Stimulated activated CD4-positive, alpha-beta T cell treated with anti-CD3 and anti-CD28 coated beads, Interleukin-4, amount 100 ng/mL, for 1 hour (primary cell): Measurements from ENCODE around the gene FN3KRP.
A peak's percentile ranks its signal among the peaks of the same experiment; 100 is the strongest.

Source experiments
- DNase-seq: peaks from one replicate; pipeline ENCODE4 v3.0.0-alpha.2; 2020

Gene FN3KRP

DNA sequence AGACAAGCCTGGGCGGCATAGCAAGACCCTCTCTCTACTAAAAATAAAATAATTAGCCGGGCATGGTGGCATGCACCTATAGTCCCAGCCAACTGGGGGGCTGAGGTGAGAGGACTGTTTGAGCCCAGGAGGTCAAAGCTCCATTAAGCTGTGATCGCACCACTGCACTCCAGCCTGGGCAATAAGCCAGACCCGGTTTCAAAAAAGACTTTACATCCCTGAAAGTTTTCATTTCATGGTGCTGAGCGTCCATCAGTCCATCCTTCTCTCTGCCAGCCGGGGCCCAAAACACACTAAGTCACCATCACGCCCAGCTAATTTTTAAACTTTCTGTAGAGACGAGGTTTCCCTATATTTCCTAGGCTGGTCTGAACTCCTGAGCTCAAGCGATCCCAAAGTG, 28.6 kb upstream of the FN3KRP start:
- no peak for DNase-seq

DNA sequence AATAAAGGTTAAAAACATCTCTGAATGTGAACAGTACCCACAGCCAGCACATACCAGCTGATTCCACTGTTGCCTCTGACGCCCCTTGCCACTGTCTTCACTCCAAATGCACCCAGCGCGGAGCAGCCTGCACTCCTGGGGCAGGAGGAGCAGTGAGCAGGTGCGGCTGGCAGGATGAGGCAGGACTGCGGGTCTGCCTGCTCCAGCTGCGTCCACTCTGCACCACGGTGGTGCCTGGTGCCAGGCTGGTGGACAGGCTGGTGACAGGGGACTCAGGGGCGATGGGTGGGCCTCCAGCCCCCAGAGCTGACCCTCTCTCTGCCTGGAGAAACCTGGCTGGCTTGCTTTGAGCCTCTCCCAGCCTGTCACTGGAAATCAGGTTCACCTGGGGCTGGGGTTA, 27.4 kb upstream of the FN3KRP start:
- DNase-seq: no peak

DNA sequence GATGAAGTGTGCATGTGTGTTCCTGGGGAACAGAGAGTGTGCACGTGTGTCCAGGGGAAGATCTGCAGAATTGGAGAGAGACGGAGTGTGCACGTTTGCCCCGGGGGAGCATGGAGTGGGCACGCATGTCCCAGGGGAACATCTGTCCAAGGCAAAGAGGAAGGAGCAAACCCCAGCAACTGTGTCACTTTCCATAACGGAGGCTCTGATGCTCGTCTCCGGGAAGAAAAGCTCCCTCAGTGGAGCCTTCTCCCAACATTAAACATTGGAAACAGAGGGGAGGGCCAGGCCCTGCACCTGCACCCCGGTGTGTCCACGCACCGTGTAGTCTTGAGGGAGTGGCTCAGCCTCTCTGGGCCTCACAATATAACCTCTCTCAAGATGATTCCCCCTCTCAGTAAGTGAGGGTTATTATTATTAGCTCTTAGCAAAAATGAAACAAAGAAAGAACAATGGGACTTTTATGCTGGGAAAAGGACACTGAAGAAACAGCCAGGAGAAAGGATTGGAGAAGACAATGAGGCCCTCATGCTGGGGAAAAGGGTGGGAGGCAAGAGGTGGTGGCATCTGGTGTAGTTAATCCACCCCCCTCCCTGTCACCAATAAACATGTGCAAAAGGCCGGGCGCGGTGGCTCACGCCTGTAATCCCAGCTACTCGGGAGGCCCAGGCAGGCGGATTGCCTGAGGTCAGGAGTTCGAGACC, 25.6 kb upstream of the FN3KRP start:
- DNase-seq: no peak

DNA sequence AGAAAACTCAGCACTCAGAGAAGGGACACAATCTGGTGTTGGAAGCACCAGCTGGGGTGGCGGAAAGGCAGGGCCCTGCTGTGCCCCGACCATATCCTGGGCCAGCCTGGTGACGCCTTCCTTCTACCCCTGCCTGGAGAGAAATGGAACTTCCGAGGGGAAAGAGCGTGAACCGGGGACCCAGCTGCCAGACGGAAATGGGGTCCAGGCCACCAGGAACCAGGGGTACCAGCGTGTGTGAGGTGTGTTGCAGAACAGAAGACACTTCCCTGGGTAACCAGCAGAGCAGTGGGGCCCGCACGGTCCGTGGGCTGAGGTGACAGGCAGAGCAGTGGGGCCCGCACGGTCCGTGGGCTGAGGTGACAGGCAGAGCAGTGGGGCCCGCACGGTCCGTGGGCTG, 24.8 kb upstream of the FN3KRP start:
- DNase-seq: no peak

DNA sequence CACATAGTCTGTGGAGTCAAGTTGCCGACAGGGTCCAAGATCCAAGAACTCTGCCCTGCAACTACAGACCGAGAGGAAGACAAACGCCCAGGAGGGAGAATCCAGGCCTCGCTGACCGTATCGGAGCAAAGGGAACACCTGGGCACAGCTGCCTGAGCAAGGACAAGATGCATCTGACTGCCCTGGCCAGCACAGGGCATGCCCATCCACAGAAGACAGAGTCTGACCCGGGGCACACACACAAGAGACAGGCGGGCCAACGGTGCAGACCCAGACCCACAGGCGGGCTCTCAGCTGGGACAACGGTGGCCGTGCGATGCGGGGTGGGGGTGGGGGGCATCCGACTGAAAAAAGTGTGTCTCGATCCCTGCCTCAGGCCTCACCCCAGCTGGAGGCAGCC, 24.2 kb upstream of the FN3KRP start:
- DNase-seq: no peak

DNA sequence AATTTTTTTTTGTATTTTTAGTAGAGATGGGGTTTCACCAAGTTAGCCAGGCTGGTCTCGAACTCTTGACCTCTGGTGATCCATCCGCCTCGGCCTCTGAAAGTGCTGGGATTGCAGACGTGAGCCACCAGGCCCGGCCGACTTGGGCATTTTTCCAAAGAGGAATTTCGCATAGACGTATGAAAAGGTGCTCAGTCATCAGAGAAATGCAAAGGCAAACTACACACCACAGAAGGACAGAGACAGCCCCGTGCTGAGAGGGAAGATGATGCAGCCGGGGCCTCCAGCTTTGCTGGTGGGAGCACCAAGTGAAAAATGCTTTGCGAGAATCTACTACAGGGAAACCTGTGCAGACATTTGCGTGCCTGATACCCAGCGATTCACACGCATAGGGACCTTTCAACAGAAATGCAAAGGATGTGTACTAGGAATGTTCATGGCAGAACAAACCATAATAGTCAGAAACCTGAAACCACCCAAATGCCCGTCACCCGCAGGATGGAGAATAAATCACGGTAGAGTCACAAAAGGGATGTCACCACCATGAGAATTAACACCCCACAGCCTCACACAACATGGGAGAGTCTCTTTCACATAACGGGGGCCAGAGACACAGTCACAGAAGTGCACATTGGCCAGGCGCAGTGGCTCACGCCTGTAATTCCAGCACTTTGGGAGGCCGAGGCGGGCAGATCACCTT, 23.2 kb upstream of the FN3KRP start:
- no peak for DNase-seq

DNA sequence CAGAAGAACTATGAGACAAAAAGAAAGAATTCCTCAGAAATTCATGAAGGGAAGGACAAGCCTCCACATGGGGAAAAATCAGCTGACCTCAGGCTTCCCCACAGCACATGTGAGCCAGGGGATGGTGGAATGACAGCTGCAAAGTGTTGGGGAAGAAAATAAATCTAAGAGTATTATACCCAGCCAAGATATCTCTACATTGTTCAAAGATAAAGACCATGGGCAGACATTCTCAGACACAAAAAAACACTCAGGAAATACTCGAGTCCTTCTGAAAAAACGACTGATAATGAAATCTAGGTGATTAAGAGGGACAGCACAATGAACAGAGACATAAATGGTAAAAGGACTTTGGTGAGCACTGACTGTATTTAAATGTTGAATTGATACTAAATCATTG, 21.9 kb upstream of the FN3KRP start:
- no peak for DNase-seq

DNA sequence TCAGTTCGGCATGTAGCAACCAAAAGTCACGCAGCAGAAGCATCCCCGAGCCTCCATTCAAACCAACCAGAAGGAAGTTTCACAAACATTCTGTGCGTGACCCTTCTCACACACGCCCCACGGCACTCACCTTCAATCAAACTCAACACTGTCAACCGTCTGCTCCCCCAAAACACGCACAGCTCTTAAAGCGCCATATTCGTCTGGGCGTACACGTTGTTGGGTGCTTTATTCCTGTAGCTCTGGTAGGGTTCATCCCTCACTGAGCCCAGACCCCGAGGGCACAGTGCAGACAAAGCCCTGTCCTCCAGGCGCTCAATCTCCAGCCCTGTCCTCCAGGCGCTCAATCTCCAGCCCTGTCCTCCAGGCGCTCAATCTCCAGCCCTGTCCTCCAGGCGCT, 20.2 kb upstream of the FN3KRP start:
- DNase-seq: no peak

DNA sequence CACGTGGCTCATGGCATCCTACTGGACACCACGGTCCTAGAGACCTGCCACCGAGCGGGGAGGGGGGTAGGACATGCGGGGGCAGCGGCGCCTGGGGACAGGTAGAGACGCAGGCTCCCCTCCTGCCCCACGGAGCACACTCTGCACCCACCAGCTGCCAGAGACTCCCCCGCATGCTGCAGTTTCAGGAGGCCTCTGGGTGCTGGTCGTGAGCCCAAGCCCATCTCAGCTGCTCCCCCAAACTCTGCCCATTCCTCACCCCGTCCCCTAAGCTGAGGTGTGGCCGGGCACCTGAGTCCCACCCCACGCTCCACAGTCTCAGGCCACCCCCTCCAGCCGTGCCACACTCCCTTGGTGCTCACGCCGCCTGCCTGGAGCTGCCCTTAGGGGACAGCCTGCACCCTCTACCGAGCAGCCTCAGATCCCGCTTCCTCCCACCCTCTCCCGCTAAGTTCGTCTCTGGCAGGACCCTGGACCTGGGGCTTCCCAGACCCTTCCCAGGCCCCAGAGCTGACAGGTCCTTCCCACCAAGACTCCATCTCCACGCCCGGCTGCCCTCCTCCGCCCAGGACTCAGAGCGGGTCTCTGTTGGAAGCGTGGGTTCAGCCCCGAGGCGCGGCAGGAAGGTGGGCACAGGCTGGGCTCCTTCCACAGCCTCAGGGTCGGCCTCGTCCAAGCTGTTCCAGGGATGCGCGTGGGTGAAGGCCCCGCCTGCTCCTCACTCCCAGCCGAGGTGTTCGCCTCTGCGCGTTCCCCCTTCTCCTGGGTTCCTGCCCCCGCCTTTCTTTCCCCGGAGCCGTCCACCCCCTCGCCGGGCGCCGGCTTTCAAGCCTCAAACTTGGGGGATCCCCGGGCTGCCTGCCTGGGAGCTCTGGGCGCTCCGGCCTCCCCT, 19.3 kb upstream of the FN3KRP start:
- DNase-seq: peak; percentile 19

DNA sequence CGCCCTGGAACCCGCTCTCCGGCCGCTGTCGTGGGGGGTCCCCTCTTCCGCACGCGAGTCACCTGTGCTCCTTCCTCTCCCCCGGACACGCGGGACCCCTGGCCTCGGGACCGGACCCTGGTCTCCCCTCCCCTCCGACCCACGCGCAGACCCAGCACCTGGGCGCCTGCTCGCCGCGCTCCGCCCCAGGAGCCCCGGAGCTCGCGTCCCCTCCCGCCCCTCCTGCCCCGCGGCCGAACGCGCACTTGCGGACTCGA, 18.8 kb upstream of the FN3KRP start:
- DNase-seq: no peak

DNA sequence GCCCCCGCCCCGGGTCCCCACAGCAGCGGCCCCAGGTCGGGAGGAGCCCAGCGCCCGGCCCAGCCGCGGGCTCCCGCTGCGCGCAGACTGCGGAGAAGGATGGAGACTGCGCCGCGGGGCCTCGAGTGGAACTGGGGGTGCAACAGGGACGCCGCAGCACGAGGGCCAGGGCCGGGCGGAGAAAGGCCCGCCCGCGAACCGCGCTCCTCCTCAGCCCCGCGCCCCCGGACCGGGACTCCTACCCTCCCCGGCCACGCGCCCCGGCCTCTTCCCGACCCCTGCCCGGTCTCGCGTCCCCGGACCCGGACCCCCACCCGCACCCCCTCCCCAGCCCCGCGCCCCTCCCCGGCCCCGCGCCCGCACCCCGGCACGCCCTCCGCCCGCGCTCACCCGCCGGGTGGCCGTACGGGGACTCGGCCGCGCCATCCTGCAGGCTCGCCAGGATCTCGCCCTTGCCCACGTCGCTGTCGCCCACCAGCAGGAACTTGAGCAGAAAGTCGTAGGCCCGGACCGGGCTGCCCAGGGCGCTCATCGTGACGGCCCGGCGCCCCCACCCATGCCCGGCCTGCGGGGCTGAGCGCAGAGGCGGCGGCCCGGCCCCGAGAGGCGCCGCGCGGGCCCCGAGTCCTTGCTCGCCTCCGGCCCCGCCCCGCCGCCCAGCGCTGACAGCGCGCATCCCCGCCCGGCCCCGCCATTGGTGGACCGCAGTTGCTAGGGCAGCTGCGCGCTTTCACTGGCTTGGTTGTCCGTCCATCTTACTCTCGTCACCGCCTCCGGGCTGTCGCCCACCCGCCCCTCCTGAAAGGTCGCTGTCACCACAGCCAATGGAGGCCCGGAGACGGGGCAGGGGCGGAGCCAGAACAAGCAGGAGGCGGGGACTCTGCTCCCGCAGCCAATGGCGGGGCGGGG, 18.2 kb upstream of the FN3KRP start, which contains the start of gene RAB40B:
RAB40B (minus strand) TSS at position 634 of the 909 bp plus-strand sequence; CDS start at position 532, 102 bp downstream.
- peak; percentile 98 for DNase-seq

DNA sequence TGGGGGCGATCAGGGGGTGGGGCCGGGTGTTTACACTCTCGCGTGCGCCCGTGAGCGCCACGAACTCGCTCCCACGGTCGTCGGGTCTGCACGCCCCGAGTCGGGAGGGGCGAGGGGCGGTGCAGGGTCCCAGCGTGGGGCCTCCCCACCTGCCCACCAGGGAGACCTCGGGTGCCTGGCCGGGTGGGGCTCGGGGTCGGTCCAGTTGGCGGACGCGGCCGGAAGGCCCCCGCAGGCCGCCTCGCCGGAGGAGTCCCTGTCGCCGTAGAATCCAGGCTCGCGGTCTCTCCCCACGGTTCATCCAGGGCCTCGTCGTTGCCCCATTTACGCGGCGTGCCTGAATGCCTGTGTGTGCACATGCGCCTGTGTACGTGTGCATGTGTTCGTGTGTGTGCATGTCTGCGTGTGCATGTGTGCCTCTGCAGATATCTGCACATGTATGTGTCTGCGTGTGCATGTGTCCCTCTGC, 17.5 kb upstream of the FN3KRP start:
- DNase-seq: no peak

DNA sequence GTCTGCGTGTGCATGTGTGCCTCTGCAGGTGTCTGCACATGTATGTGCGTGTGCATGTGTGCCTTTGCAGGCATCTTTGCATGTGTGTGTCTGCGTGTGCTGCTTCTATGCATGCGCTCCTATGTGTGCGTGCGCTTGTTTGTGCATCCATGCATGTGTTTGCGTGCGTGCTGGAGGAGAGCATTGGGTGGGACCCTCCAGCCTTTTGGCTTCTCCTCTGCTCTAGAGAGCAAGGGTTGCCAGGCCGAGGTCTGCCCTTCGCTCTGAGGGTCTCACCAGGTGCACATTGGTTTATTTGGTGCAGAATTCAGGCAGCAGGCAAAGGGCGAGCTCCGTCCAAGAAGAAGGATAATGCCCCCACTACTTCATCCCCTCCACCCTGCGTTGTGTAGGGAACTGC, 17.0 kb upstream of the FN3KRP start:
- no peak for DNase-seq

DNA sequence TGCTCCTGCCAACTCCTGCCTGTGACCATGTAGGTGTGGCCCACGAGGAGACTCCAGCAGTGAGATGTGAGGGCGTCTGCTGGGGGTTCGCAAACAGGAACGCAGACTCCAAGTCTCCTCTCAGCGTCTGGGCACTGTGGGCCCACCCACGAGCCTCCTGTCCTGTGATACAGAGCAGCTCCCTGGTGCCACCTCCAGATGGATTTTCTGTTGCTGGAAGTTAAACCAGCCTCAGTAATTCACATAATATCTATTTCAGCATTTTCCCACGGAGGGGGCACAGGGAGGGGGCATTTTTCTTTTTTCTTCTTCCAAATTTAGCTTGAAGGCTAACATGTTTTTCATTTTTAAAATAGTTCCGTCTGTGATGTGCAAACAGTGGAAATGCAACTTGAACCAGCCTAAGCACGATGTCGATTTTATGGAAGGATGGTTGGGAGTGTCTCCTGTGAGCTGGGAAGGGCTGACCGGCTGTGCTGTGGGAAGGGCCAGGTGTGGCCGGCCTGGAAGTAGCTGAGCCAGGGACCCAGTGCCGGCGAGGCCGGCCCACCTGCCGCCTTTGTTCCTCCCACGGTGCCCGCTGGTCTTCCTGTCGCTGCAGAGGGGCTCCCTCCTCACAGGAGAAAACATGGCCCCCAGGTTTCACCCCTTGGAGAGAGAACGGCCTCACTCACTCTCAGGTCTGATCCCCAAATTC, 14.1 kb upstream of the FN3KRP start:
- DNase-seq: no peak

DNA sequence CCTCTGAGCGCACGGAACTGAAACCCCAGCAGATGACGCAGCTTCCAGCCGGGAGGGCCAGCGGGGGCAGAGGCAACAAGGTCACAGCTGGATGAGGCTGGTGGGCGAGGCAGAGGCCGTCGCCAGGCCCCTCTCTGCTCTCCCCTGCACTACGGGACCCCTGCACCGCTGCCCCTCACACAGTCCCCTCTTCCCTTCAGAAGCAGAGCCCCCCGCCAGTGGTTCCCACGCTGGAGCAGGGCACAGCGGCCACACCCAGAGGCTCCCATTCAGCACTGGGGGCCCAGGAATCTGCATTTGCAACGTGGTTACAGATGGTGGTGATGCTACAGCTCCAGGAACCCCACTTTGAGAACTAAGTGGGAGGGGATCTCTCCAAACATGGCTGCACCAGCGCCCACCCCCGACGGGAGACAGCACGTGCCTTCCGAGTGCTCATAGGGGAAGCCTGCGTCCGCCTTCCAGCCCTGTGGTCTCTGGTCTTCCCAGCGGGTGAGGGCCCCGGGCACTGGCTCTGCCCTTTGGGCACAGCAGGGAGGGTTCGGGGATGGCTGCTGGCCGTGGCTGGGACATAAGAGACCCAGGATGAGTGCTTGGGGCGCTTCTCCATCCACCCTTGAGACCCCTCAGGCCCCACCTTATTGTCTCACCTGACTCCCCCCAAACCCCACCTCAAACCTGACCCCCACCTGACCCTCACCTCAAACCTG, 13.3 kb upstream of the FN3KRP start:
- DNase-seq: no peak

DNA sequence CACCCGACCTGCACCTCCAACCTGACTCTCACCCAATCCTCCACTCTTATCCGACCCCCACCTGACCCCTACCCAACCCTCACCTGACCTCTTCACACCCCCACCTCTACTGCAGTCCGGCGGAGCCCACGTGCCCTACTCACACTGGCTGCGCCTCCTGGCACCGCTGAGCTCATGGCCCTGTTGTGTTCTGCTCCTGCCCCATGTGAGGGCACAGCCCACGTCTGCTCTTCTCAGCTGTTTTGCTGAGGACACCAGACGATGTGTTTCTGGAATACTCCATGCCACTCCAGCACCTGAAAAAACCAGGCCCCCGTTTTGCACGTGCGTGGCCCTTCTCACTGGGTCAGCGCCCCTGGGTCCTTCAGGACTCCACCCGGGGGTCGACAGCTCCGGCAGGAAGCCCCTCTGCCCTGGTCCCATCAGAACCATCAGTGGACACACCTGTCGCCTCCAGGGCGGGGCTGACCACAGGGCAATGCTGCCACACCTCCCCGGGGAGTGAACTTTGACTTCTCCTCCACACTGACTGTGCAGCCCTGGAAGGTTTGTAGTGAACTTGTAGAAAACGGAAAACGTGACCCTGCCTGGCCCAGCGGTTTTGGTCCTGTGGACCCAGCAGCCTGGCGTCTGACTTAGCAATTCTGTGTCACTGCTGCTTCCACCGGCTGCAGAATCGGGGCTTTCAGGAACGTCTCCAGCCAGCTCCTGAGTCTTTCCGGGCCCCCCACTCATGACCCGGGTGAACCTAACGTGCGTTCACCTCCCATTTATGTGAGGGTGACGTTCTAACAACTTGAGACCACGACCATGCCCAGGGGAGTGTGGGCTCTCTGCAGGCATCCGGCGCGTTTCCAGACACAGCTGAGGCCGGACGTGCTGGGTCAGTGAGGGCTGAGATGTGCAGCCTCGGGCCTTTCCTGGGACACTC, 12.3 kb upstream of the FN3KRP start:
- no peak for DNase-seq

DNA sequence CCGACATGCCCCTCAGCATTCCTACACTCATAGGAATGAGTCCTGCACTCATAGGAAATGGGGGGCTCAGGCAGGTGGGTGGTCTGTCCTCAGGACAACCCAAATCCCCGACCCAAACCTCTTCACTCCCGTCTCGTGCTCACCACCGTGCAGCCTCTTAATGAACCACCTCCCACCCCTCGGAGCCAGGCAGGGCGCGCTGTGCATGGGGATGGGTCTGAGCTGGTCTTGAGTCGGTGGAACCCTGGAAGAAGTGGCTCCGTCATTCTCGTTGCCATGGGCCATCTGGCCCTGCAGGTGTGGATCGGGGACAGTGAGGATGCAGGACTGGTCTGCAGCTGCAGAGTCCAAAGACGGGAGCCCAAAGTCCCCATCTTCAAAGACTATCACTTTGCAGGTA, 11.6 kb upstream of the FN3KRP start:
- no peak for DNase-seq

DNA sequence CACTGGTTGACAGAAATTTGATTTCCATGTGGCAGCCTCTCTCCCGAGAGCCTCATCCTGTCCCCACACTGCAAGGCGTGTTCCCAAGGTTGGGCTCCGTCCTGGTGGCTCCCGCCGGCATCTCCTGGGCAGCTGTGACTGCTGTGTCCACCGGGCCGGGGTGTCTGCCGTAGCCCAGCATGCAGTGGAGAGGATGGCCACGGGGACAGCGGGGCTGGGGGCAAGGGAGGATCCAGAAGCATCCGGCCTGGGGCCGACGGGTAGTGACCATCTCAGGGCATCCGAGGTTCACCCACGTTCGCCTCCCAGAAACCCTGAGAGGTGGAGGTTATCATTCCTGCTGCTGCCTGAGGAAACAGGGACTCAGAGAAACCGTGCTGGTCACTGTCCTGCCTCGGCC, 10.8 kb upstream of the FN3KRP start:
- no peak for DNase-seq

DNA sequence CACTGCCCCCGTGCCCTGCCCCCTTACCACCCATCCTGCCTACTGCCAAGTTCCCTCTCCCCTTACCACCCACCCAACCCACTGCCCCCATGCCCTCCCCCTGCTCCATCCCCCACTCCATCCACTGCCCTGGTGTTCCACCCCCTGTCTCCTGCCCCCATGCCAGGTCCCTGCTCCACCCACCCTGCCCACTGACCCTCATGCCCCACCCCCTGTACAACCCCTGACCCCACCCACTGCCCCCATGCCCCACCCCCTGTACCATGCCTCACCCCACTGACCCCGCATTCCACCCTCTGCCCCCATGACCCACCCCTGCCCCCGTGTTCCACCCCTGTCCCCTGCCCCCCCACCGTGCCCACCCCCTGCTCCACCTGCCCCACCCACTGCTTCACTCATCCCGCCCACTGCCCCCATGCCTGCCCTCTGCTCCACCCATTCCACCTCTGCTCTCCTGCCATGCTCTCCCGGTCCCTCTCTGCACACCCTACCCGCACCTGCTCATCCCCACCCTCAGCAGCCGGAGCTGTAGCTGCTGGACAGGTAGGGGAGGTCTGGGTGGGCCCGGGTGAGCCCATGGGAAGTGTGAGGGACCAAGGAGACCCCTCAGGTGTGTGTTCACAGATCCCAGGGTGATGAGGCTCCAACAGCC, 7.4 kb upstream of the FN3KRP start:
- DNase-seq: no peak
